ENCODE results near the gene CDK11B. TPM values are rescaled to one million over a fixed set of nuclear protein-coding genes. Genes with fewer than 3 reads are reported as not detected.

Gene CDK11B
- total RNA-seq, 1 experiment from 2014 or later, result 30.1 TPM

DNA sequence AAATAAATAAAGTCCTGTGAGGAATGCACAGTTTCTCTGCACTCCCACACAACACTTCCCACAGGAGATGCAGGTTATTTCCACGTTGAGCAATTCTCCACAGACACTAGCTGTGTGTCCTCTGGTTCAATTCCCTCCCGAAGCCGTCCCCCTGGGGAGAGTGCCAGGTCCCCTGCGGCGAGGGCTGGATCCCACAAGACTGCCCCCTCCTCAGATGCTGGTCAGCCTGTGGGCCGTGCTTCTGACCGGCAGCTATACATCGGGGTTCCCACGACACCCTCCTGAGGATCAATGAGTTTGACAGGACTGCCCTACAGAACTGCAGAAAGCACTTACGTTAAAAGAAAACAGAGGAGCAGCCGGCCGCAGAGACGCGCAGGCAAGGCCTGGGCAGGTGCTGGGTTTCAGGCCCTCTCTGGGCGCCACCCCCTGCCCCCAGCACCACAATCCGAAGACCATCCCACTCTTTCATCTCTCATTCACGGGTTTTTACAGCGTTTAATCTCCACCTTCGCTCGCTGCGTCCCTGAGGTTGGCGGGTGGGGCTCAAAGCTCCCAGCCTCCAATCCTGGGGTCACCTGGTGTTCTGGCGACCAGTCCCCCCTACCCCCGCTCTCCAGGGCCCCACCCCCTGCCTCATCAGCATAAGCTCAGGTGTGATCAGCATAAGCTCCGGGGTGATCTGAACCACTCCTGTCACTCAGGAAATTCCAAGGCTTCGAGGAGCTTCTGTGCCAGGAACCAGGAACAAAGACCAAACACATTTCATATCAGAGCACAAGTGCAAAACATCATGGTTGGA, 24.5 kb upstream of the CDK11B start:
- H2AK5ac ChIP-seq (ENCODE audit: insufficient read length, low read length), result no peak overlapping the region
- no peak overlapping the region for H2BK5ac ChIP-seq (ENCODE audit: insufficient read length, low read length)

More for the DNA sequence above, 24.5 kb upstream of the CDK11B start:
- Mint-ChIP-seq H3K9me3 (no peaks in the 10 kb centered on the region), H3K27me3 (ENCODE audit: low read depth) (no peaks in the 10 kb centered on the region), H3K27ac (peak overlapping the region; percentile 94 to 96 (median 95)), H3K36me3 (ENCODE audit: insufficient read depth in 1 of 3, low read depth in 3 of 3) (peaks cover 2 to 7% (median 5%) of the 10 kb centered on the region in 3 experiments; a peak in 5 of 7 replicates), H3K4me3 (peak overlapping the region; percentile 9 to 49; a peak in 3 of 5 replicates), H3K4me1 (peaks cover 32 to 38% of the 10 kb centered on the region in 2 experiments)
- Histone ChIP-seq H3T11ph (ENCODE audit: low read length) (no peak overlapping the region), H3K4me1 (ENCODE audit: insufficient read depth, low read length) (peaks cover 5% of the 10 kb centered on the region; the same call in 1 of the 2 replicates), H3K9me3 (ENCODE audit: control insufficient read depth, low read depth, low read length) (no peaks in the 10 kb centered on the region), H2BK12ac (ENCODE audit: insufficient read length, low read depth, low read length) (no peak overlapping the region), H2BK15ac (ENCODE audit: low read depth, low read length) (no peak overlapping the region), H3K56ac (ENCODE audit: insufficient read length, low read depth, low read length) (no peak overlapping the region), H2AFZ (ENCODE audit: low read length) (no peak overlapping the region), H3K4me2 (ENCODE audit: insufficient read depth, insufficient read length, low read length) (no peak overlapping the region), H4K5ac (ENCODE audit: insufficient read length, low read depth, low read length) (no peak overlapping the region), H4K91ac (ENCODE audit: insufficient read length, low read depth, low read length) (no peak overlapping the region), H3K79me2 (ENCODE audit: insufficient read depth, low read length) (peaks cover 4% of the 10 kb centered on the region; the same call in 1 of the 2 replicates), H3K79me1 (ENCODE audit: insufficient read depth, low read depth, low read length, poor library complexity, severe bottlenecking) (peaks cover 4% of the 10 kb centered on the region), H4K20me1 (ENCODE audit: control insufficient read depth, insufficient read depth, insufficient read length) (no peaks in the 10 kb centered on the region), H3K27ac (ENCODE audit: insufficient read length, low read depth, low read length) (no peak overlapping the region), H3K18ac (ENCODE audit: insufficient read length, low read depth, low read length) (no peak overlapping the region), H3K27me3 (ENCODE audit: insufficient read depth, low read length) (no peaks in the 10 kb centered on the region), H3K4ac (ENCODE audit: low read depth, low read length) (no peak overlapping the region), H2BK20ac (ENCODE audit: low read depth, low read length, poor library complexity, severe bottlenecking) (no peak overlapping the region), H4K8ac (replicated peaks; ENCODE audit: insufficient read length, low read depth, low read length) (no peak overlapping the region), H3K14ac (ENCODE audit: insufficient read depth, low read length) (no peak overlapping the region), H3K23ac (ENCODE audit: insufficient read length, low read depth, low read length) (no peak overlapping the region), H3K9ac (ENCODE audit: extremely low read depth, insufficient read length, low read length) (no peak overlapping the region), H2BK120ac (ENCODE audit: low read depth, low read length, poor library complexity, severe bottlenecking) (no peak overlapping the region), H3K23me2 (ENCODE audit: insufficient read length, low read depth, low read length, poor library complexity, severe bottlenecking) (no peaks in the 10 kb centered on the region)
- no CpG with 5 or more reads among the region's 26 CpGs for WGBS (ENCODE audit: extremely low coverage, insufficient read length, low lambda C conversion rate)
- TF ChIP-seq, protein P1, sequence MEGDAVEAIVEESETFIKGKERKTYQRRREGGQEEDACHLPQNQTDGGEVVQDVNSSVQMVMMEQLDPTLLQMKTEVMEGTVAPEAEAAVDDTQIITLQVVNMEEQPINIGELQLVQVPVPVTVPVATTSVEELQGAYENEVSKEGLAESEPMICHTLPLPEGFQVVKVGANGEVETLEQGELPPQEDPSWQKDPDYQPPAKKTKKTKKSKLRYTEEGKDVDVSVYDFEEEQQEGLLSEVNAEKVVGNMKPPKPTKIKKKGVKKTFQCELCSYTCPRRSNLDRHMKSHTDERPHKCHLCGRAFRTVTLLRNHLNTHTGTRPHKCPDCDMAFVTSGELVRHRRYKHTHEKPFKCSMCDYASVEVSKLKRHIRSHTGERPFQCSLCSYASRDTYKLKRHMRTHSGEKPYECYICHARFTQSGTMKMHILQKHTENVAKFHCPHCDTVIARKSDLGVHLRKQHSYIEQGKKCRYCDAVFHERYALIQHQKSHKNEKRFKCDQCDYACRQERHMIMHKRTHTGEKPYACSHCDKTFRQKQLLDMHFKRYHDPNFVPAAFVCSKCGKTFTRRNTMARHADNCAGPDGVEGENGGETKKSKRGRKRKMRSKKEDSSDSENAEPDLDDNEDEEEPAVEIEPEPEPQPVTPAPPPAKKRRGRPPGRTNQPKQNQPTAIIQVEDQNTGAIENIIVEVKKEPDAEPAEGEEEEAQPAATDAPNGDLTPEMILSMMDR (conservative IDR thresholded peaks at IDR 0.05), result no peak
- peak; percentile 66 for DNase-seq

Measured in H9 (cell line).